ENCODE data around the gene MUC6.

The MUC6 gene

DNA sequence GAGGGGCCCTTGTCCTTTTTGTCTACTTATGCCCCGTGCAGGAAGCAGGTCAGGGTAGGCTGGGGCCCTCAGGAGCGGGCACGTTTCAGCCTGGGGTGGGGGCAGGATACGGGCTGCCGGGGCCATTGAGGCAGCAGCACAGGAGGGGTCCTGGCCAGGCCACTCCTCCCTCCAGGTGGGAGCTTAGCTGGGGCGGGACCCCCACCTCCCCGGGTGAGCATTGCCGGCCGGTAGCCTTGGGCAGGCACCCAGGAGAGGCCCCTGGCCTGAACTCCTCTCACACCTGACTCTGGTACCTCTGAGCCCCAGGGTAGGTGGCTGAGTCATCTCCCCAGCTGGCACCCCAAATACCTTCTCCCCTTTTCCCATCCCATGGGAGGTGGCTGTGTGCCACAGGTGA is 5.0 kb upstream of the MUC6 start:
- DNase-seq (ENCODE audit: low read depth, low spot score): no peak
- ChIA-PET CTCF (interaction anchor here (2.2 kb wide), 1 partner anchor 9 kb away, joined by 11 read pairs; no protein-coding TSS in a partner anchor), POLR2A (no interaction called here)
- TF ChIP-seq, protein P1, sequence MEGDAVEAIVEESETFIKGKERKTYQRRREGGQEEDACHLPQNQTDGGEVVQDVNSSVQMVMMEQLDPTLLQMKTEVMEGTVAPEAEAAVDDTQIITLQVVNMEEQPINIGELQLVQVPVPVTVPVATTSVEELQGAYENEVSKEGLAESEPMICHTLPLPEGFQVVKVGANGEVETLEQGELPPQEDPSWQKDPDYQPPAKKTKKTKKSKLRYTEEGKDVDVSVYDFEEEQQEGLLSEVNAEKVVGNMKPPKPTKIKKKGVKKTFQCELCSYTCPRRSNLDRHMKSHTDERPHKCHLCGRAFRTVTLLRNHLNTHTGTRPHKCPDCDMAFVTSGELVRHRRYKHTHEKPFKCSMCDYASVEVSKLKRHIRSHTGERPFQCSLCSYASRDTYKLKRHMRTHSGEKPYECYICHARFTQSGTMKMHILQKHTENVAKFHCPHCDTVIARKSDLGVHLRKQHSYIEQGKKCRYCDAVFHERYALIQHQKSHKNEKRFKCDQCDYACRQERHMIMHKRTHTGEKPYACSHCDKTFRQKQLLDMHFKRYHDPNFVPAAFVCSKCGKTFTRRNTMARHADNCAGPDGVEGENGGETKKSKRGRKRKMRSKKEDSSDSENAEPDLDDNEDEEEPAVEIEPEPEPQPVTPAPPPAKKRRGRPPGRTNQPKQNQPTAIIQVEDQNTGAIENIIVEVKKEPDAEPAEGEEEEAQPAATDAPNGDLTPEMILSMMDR (IDR thresholded peaks at IDR 0.05; ENCODE audit: insufficient read depth, low read length, missing control alignments): no peak
- no peak overlapping the region for H3K4me3 ChIP-seq (ENCODE audit: low read depth, low read length)

DNA sequence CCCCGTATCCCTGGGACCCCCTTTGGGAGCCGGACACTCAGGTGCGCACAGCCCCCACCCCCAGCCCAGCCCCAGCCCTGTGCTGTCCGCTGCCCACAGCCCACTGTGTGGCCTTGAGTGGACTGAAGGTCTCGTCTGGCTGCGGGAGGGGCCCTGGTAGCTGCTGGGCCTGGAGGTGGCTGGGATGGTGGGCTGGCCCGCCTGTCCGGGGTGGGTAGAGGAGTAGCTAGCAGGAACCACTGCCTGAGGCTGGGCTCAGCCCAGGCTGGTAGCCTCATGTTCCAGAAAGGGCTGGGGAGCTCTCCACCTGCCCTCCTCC is 4.6 kb upstream of the MUC6 start:
- CTCF ChIA-PET: interaction anchor here (2.2 kb wide), 1 partner anchor 10 kb away, joined by 11 read pairs; no protein-coding TSS in a partner anchor
- no peak overlapping the region for H3K4me3 ChIP-seq (ENCODE audit: low read depth, low read length)
- TF ChIP-seq, protein P1 (IDR thresholded peaks at IDR 0.05; ENCODE audit: insufficient read depth, low read length, missing control alignments): no peak
- no peak for DNase-seq (ENCODE audit: low read depth, low spot score)
- POLR2A ChIA-PET: no interaction called here

DNA sequence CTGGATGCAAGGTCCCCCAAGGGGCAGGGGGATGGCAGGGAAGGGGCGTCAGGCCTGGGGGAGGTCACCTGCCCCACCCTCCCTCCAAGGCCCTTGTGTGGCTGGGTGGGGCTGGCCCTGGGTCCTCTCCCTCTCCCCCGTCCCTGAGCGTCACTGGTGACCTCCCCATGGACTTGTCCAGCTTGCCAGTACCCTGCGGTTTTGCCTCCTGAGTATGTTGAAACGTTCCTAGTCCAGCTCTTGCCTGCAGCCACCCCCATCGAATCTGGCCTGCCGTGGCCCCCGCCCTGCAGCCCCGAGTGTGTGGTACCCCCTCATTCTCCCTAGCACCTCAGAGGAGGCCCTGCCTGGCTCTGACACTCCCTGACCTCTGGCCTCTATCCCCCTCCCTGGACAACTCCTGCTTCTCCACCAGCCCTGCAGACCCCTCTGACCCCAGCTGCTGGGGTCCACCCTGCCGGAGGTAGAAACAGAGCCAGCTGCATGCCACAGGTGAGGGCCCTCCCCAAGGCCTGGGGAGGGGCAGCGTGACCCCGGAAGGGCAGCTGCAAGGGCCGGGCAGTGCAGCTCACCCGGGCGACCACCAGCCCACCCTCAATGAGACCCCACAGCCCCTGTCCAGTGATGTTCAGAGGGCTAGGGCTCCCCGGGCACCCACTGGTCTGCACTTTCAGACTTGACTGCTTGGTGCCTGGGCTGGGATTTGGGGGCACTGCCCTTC is 4.1 kb upstream of the MUC6 start:
- CTCF ChIA-PET: interaction anchor here (2.2 kb wide), 1 partner anchor 10 kb away, joined by 11 read pairs; no protein-coding TSS in a partner anchor
- POLR2A ChIA-PET: no interaction called here
- TF ChIP-seq, protein P1 (IDR thresholded peaks at IDR 0.05; ENCODE audit: insufficient read depth, low read length, missing control alignments): no peak
- DNase-seq (ENCODE audit: low read depth, low spot score): no peak
- H3K4me3 ChIP-seq (ENCODE audit: low read depth, low read length): no peak overlapping the region

DNA sequence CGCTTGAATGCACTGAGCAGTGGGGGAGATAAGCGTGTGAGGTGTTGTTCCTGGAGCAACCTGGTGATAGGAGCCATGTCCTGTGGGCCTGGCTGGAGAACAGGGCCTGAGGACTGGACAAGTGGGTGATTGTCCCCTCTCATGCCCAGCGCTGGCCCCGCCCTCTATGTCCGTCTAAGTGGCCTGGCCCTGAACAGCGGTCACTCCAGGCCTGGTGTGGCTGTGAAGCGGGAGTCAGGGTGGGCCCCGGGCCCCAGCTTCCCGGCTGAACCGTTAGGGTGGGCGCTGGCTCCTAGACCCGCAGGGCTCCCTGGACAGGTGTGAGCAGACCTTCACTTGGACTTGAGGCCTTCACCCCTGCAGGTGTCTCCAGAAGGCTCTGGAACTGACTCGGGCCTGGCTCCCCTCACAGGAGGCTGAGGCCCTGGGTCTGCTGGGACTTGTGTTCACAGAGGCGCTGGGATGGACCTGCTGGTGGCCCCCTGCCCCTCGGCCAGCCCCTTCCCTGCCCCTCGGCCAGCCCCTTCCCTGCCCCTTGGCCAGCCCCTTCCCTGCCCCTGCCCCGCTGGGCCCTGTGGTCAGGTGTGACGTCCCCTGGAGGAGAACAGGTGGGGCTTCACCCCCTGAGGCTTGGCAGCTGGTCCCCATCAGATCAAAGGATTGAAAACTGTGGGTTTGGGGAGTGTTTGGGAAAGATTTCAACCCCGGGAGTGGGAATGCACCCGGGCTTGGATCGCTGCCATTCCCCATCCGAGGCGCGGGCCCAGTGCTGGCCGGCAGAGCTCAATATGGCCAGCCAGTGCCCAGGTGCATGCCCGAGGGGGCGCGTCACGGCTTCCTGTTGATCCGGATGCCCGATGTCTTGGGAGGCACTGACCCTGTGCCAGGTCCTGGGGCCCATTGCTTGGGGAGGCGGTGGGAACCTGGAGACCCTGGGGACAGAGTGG is 3.2 kb upstream of the MUC6 start:
- H3K4me3 ChIP-seq (ENCODE audit: low read depth, low read length): no peak overlapping the region
- POLR2A ChIA-PET: no interaction called here
- DNase-seq (ENCODE audit: low read depth, low spot score): no peak
- CTCF ChIA-PET: no interaction called here
- TF ChIP-seq, protein P1 (IDR thresholded peaks at IDR 0.05; ENCODE audit: insufficient read depth, low read length, missing control alignments): no peak

DNA sequence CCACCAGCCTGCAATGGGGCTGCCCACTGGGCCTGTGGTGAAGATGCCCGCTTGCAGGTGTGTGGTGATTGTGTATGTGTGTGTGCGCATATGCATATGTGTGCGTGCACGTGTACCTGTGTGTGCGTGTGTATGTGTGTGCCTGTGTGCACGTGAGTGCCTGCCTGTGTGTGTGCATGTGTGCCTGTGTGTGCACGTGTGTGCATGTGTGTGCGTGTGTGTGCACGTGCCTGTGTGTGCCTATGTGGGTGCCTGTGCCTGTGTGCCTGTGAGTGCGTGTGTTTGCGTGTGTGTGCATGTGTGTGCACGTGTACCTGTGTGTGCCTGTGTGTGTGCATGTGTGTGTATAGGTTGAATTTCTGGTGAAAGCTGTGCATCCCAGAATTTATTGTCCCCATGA is 2.4 kb upstream of the MUC6 start:
- TF ChIP-seq, protein P1 (IDR thresholded peaks at IDR 0.05; ENCODE audit: insufficient read depth, low read length, missing control alignments): no peak
- H3K4me3 ChIP-seq (ENCODE audit: low read depth, low read length): no peak overlapping the region
- CTCF ChIA-PET: no interaction called here
- DNase-seq (ENCODE audit: low read depth, low spot score): no peak
- POLR2A ChIA-PET: no interaction called here

DNA sequence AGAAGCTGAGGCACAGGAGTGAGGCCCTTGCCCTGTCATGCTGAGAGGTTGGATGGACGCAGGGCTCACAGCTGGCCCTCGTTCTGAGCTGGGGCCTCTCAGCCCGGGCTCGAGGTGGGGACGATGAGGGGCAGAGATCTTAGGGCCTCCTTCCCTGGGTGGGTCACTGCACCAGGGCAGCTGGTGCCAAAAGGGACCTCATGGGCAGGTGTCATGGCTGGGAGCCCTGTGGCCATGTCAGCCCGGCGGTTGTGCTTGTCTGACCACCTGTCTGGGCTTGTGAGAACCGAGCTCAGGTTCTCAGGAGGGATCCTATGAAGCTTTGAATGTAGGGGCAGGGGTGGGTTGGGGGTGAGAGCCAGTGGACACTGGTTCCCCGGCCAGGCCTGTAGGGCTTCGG is 1.8 kb upstream of the MUC6 start:
- DNase-seq (ENCODE audit: low read depth, low spot score): no peak
- CTCF ChIA-PET: no interaction called here
- no peak overlapping the region for H3K4me3 ChIP-seq (ENCODE audit: low read depth, low read length)
- TF ChIP-seq, protein P1 (IDR thresholded peaks at IDR 0.05; ENCODE audit: insufficient read depth, low read length, missing control alignments): no peak
- POLR2A ChIA-PET: no interaction called here

Measured in AG04449 (cell line).